ENCODE data around the gene C20orf144.

Gene C20orf144

GRCh38 chr20:33677991-33678702 lies 16.0 kb downstream of the C20orf144 start:
- DNase-seq (ENCODE audit: low read depth) = no peak

DNA sequence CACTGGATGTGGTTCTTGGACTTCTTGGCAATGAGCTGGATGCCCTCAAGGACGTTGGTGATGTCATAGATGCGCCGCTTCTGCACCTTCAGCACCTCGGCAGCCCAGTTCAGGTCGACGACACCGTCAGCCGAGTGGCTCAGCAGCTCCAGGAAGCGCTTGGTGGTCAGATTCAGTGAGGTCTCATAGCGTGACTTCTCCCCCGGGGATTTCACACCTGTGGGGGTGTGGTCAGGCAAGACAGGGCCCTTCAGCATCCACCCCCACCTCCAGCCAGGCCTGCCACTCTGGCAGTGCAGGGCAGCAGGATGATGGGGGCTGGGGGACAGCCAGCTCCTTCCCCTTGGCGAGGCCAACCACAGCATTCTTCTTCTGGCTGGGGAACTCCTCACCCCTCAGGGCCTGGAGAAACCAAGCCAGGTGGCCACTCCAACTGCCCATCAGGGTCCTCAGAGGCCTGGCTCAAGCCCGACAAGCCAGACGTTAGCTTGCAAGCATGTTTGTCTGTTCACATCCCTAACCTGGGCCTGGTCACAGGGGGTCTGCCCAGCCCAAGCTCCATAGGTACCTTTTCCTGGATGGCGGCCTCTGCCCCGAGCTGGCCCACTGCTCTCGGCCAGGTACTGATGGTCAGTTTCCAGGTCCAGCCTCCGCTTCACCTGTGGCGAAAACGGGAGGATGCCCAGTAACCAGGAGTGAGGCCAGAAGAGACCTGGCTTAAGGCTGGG lies 17.8 kb downstream of the C20orf144 start:
- no peak for DNase-seq (ENCODE audit: low read depth)

DNA sequence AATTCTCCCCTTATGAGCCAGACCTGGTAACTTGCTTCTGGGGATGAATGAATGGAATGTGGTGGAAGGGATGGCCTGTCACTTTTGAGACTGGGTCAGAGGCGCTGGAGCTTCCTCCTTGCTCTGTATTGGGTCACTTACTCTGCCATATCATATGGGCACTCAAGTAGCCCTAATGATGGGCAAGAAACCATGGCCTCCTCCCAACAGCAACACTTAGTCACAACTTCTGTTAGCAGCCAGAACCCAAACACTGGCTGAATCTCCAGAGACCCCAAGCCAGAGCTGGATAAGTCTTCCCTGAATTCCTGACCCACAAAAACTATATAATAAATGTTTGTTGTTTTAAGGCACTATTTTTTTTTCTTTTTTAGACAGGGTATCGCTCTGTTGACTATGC lies 18.6 kb downstream of the C20orf144 start:
- DNase-seq (ENCODE audit: low read depth) = no peak

- no peak for DNase-seq (ENCODE audit: low read depth)
Observed at GRCh38 chr20:33681288-33681687, 19.2 kb downstream of the C20orf144 start.

GRCh38 chr20:33681728-33682353 lies 19.7 kb downstream of the C20orf144 start:
- DNase-seq (ENCODE audit: low read depth) = no peak

DNA sequence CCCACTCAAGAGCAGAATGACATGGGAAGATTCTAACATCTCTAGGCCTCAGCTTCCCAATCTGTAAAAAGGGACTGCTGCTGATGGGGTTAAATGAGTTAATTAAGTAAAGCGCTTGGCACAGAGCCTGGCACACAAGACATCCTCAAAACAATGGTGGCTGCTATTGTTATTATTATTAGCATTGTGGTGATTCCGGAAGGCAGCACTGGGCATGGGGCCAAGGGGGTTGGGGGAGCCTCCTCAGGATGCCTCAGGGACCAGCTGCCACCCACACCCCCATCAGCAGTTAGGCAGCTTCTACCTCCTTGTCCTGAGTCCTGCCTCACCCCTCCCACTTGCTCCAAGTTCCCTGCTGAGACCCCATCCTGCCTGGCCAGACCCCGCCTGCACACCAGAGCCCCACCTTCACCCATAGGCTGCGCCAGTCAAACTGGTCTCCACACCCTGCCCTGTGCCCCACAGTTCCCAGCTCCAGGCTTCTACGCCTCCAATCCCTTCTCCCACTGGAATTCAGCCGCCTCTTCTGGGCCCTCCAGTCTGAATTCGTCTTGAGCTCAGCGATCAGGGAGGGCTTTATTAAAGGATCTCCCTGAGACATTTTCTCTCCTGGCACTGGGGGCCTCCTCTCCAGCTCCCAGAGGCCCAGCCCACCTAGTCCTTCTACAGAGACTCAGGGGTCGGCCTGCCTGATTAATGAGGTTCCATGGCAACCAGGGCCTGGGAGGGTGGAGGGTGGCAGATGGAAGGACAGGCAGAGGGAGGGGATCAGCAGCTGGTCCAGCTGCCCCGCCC lies 22.6 kb downstream of the C20orf144 start:
- DNase-seq (ENCODE audit: low read depth) = no peak

DNA sequence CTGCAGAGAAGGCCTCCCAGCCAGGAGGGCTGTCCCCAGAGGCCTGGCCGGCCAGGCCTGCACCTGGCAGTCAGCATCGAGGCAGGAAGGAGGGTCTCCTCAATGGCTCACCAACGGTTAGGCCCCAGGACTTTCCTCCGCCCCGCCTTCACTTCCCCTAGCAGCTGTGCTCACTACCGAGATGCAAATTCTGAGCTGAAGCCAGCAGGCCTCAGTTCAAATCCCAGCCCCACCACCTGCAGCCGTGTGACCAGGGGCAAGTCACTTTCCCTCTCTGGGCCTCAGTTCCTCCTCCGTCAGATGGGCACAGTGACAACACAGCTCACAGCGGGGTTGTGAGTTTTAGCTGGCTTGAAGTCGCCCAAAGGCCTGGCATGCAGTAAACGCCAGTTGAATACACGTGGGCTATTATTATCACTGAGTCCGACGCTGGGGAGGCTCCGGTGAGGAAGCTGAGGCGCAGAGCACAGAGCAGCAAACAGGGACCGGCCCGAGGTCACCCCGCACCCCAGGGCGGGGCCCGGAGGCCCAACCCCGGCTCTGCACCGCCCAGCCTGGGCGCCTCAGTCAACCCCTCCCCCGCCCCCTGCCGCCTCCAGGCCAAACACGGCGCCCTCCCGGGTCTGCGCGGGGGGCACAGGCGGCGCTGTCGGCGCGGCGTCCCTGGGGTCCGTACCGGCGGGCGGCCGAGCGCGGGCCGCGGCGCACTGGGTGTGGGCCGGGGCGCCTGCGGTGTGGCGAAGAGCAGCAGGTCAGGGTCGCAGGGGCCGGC lies 23.4 kb downstream of the C20orf144 start:
- DNase-seq (ENCODE audit: low read depth) = no peak

GRCh38 chr20:33686100-33686983 lies 24.2 kb downstream of the C20orf144 start, which contains the start of gene E2F1:
Gene E2F1 (minus strand): TSS chr20:33686385. CDS start chr20:33686264, 121 bp downstream.
- DNase-seq (ENCODE audit: low read depth) = peak; percentile 89

GRCh38 chr20:33686984-33687366 lies 24.8 kb downstream of the C20orf144 start:
- DNase-seq (ENCODE audit: low read depth) = no peak

- no peak for DNase-seq (ENCODE audit: low read depth)
Observed at GRCh38 chr20:33687370-33687915, 25.3 kb downstream of the C20orf144 start.

DNA sequence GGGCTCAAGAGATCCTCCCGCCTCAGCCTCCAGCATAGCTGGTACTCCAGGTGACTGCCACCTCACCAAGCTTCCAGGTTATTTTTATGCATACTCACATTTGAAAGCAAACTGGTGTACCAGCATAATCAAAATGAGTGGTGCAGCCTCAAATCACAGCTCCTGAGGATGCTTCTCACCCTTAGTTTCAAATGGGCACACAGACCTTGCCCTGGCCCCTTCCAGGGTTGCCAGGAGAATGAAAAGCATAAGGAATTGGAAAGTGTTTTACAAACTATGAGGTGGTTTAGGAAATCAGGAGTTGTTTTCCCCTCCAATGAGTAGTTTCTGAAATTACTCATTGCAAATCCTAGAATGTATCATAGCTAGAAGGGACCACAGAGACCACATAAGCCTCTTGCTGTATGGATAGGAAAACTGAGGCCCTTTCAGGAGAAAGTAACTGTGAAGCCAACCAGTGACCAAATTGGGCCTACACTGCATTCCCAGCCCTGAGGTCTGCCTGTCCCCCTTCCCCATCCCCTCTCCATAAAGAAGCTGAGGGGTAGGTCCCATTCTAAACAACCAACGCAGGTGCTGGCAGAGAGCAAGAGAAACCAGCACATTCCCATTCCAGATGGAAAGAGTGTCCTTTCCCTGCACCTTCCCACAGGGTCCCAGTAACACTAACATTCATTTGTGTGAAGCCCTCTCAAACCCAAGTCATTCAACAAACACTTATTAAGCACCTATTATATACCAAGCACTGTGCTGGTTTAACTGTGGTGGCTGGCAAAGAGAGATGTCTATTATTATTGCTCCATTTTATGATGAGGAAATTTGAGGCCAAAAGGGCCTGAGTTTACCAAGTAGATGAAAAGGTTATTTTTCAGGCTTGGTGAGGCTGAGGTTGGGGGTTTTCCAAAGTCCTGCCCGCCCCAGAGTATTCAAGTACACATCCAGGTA lies 26.1 kb downstream of the C20orf144 start:
- no peak for DNase-seq (ENCODE audit: low read depth)

DNA sequence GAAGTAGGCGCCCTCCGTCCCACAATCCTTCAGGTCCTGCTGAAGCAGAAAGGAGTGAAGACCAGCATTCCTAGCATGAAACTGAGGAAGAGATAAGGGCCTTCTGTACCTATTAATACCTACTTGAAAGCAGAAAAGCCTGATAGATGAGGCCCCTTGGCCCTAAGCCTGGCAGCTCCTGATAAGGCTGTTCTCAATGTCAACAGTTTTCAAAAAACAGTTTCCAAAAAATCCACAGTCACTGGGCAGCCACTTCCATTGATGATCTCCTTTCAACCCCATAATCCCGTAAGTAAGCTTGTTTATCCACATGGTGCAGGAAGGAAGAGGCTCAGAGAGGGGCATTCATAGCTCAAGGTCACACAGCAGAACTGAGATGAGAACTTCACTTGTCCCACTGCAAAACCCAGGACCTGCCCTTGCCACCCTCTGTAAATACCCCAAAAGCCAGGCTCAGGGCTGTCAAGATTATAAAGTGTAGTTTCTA lies 26.9 kb downstream of the C20orf144 start:
- DNase-seq (ENCODE audit: low read depth) = no peak

- DNase-seq (ENCODE audit: low read depth) = no peak
Observed at GRCh38 chr20:33689493-33689892, 27.4 kb downstream of the C20orf144 start.

- no peak for DNase-seq (ENCODE audit: low read depth)
Observed at GRCh38 chr20:33689973-33690372, 27.8 kb downstream of the C20orf144 start.

DNA sequence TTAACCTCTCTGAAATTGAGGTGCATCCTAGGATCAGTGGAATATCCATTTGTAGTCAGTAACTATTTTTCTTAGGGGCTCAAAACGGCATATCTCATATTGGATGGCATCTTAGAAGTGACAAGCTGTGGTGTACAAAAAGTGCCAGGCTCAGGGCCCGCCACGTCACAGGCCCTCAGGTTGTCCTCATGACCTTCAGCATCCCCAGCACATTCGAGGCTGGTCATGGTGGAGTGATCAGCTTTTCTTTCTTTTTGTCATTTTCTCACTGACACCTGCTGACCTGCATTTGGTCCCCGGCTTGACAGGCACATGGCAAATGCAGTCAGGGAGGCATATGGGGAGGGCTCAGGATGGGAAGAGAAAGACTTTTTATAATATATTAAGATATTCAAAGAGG lies 31.2 kb downstream of the C20orf144 start:
- no peak for DNase-seq (ENCODE audit: low read depth)

GRCh38 chr20:33693741-33694638 lies 31.9 kb downstream of the C20orf144 start:
- DNase-seq (ENCODE audit: low read depth) = no peak

GRCh38 chr20:33694639-33695012 lies 32.5 kb downstream of the C20orf144 start:
- no peak for DNase-seq (ENCODE audit: low read depth)

GRCh38 chr20:33696448-33696847 lies 34.3 kb downstream of the C20orf144 start:
- DNase-seq (ENCODE audit: low read depth) = no peak

Data from stimulated activated CD8-positive, alpha-beta memory T cell treated with anti-CD3 and anti-CD28 coated beads, Interleukin-7, amount 100 ng/mL, for 24 hours (primary cell).